Measurements from ENCODE around the gene PANX2.

The PANX2 gene

GRCh38 chr22:50217543-50218152, 47.1 kb downstream of the PANX2 start:
- DNase-seq, result no peak

GRCh38 chr22:50218153-50218995, 47.8 kb downstream of the PANX2 start:
- no peak for DNase-seq

GRCh38 chr22:50218996-50219727, 48.6 kb downstream of the PANX2 start:
- no peak for DNase-seq

- no peak for DNase-seq
Observed at GRCh38 chr22:50219800-50220602, 49.5 kb downstream of the PANX2 start.

- DNase-seq, result no peak
Observed at GRCh38 chr22:50220603-50221409, 50.3 kb downstream of the PANX2 start.

GRCh38 chr22:50221410-50222300, 51.1 kb downstream of the PANX2 start:
- DNase-seq, result no peak

- DNase-seq, result no peak
Observed at GRCh38 chr22:50222508-50222907, 52.0 kb downstream of the PANX2 start.

GRCh38 chr22:50224071-50224470, 53.5 kb downstream of the PANX2 start:
- no peak for DNase-seq

- DNase-seq, result no peak
Observed at GRCh38 chr22:50225200-50225969, 54.9 kb downstream of the PANX2 start.

- DNase-seq, result no peak
Observed at GRCh38 chr22:50226063-50226874, 55.7 kb downstream of the PANX2 start.

- DNase-seq, result no peak
Observed at GRCh38 chr22:50226875-50227165, 56.3 kb downstream of the PANX2 start.

- no peak for DNase-seq
Observed at GRCh38 chr22:50227579-50228215, 57.2 kb downstream of the PANX2 start.

GRCh38 chr22:50228366-50228765, 57.8 kb downstream of the PANX2 start:
- no peak for DNase-seq

- no peak for DNase-seq
Observed at GRCh38 chr22:50229370-50229769, 58.8 kb downstream of the PANX2 start.
